HCT116 (cell line): ENCODE data around the gene ABCC8. TPM values are rescaled to one million over a fixed set of nuclear protein-coding genes. Genes with fewer than 3 reads are reported as not detected.

Experiments
- ATAC-seq: fragments of 200-7000 bp; cut with Tn5 transposase; 2 replicates; pipeline ENCODE4 v1.9.1; 2020; ENCODE audit warnings: mild to moderate bottlenecking, moderate library complexity
- BruUV-seq: library from RNA; stranded (reverse); fragments of 400-500 nt; replicated peaks from 2 replicates; lab custom pipeline; 2021; lab: Mats Ljungman, UMichigan
- CTCF ChIA-PET: fragments of 300-600 bp; sonication (Branson Sonifier 250); formaldehyde crosslinking; loops from one replicate; lab custom pipeline; 2021; ENCODE audit warnings: antibody characterized with exemption; lab: Charles Lee
- POLR2A ChIA-PET: fragments of 300-600, 350-600 bp; sonication (Branson Sonifier 250); formaldehyde crosslinking; loops from one replicate; lab custom pipeline; 2021; ENCODE audit warnings: antibody characterized with exemption; lab: Charles Lee
- RAD21 ChIA-PET, 2 experiments: fragments of 300-600 bp; sonication (Branson Sonifier 250); formaldehyde crosslinking; loops; one replicate each; lab custom pipeline; 2023; ENCODE audit warnings: low total read pairs in 2 of 2; ENCODE audit not compliant: uncharacterized antibody in 2 of 2, unreplicated experiment in 2 of 2, low non-redundant PET in 1 of 2; lab: Charles Lee
- DNase-seq: peaks from one replicate; pipeline ENCODE4 v3.0.0-alpha.2; 2010; ENCODE audit warnings: low read depth, low spot score
- H2AFZ ChIP-seq: fragments of 200-600 bp; shearing (Covaris generic), sonication (generic); 2 replicates; pipeline ENCODE4 v1.6.1; 2017; ENCODE audit warnings: low read depth, mixed run types, mixed read lengths, antibody characterized with exemption, low read length; ENCODE audit not compliant: poor library complexity, severe bottlenecking
- H3K27ac ChIP-seq: 2 replicates; pipeline ENCODE4 v1.5.1; 2012; ENCODE audit warnings: low read depth, low read length
- H3K27me3 ChIP-seq: fragments of 200-600 bp; sonication (generic); 2 replicates; pipeline ENCODE4 v1.6.1; 2016; ENCODE audit warnings: mixed run types, low read length, mixed read lengths; ENCODE audit not compliant: insufficient read depth
- H3K36me3 ChIP-seq, 2 experiments: fragments of 200-500 bp in 1 of 2; fragments of 200-600 bp in 1 of 2; sonication (Bioruptor generic) in 1 of 2; sonication (generic) in 1 of 2; 2 replicates each; pipeline versions ENCODE4 v1.5.1 to v1.6.1; 2014 to 2016; ENCODE audit warnings: low read length in 2 of 2, inconsistent platforms in 1 of 2, mixed read lengths in 1 of 2, mixed run types in 1 of 2; ENCODE audit not compliant: insufficient read depth in 2 of 2, control insufficient read depth in 1 of 2
- H3K4me1 ChIP-seq, 2 experiments: fragments of 200-600 bp in 1 of 2; sonication (generic) in 1 of 2; 2 replicates each; pipeline versions ENCODE4 v1.5.1 to v1.6.1; 2012 to 2017; ENCODE audit warnings: low read length in 2 of 2, inconsistent platforms in 1 of 2, mild to moderate bottlenecking in 1 of 2, mixed read lengths in 1 of 2, mixed run types in 1 of 2, moderate library complexity in 1 of 2; ENCODE audit not compliant: insufficient read depth in 2 of 2, control insufficient read depth in 1 of 2
- H3K4me2 ChIP-seq: fragments of 200-600 bp; sonication (generic); 2 replicates; pipeline ENCODE4 v1.6.1; 2017; ENCODE audit warnings: mixed run types, low read length, mixed read lengths
- H3K4me3 ChIP-seq, 2 experiments: fragments of 200-600 bp in 1 of 2; sonication (generic) in 1 of 2; replicated peaks in 1 of 2; 2 replicates each; pipeline ENCODE4 v1.5.1; 2011 to 2016; ENCODE audit warnings: low read length in 2 of 2, control low read depth in 1 of 2, low read depth in 1 of 2, mild to moderate bottlenecking in 1 of 2, mixed read lengths in 1 of 2, mixed run types in 1 of 2
- H3K79me2 ChIP-seq: fragments of 200-600 bp; sonication (generic); 2 replicates; pipeline ENCODE4 v1.6.1; 2017; ENCODE audit warnings: mild to moderate bottlenecking, mixed run types, low read length, moderate library complexity, mixed read lengths; ENCODE audit not compliant: insufficient read depth
- H3K9ac ChIP-seq: fragments of 200-600 bp; sonication (generic); 2 replicates; pipeline ENCODE4 v1.6.1; 2016; ENCODE audit warnings: low read length, mixed read lengths
- H3K9me2 ChIP-seq: fragments of 200-600 bp; sonication (generic), shearing (Covaris generic); 2 replicates; pipeline ENCODE4 v1.6.1; 2017; ENCODE audit warnings: mixed run types, mild to moderate bottlenecking, moderate library complexity; ENCODE audit not compliant: insufficient read depth
- H3K9me3 ChIP-seq, 2 experiments: fragments of 200-500 bp in 1 of 2; fragments of 200-600 bp in 1 of 2; sonication (Bioruptor generic) in 1 of 2; sonication (generic) in 1 of 2; 2 replicates each; pipeline ENCODE4 v1.6.1; 2014 to 2017; ENCODE audit warnings: low read length in 2 of 2, mixed read lengths in 2 of 2, inconsistent platforms in 1 of 2, low read depth in 1 of 2, mild to moderate bottlenecking in 1 of 2, mixed run types in 1 of 2, moderate library complexity in 1 of 2; ENCODE audit not compliant: control insufficient read depth in 1 of 2, insufficient read depth in 1 of 2
- H4K20me1 ChIP-seq: fragments of 200-600 bp; sonication (generic), shearing (Covaris generic); 2 replicates; pipeline ENCODE4 v1.6.1; 2017; ENCODE audit warnings: mixed run types, mild to moderate bottlenecking, moderate library complexity; ENCODE audit not compliant: insufficient read depth
- EGR1 ChIP-seq: IDR thresholded peaks from 2 replicates; pipeline ENCODE4 v1.6.1; 2012; ENCODE audit warnings: low read depth
- ELF1 ChIP-seq: IDR thresholded peaks from 2 replicates; pipeline ENCODE4 v1.6.1; 2012; ENCODE audit warnings: low read depth, borderline replicate concordance
- EZH2 ChIP-seq: fragments of 200-600 bp; sonication (generic); IDR thresholded peaks from 2 replicates; pipeline ENCODE4 v1.6.1; 2017; ENCODE audit warnings: antibody characterized with exemption, mixed run types
- JUND ChIP-seq: IDR thresholded peaks from 2 replicates; pipeline ENCODE4 v1.6.1; 2012
- SRF ChIP-seq: IDR thresholded peaks from 2 replicates; pipeline ENCODE4 v1.6.1; 2012; ENCODE audit warnings: low read depth
- TCF7L2 ChIP-seq: IDR thresholded peaks from 2 replicates; pipeline ENCODE4 v1.7.0; 2011; ENCODE audit warnings: borderline replicate concordance, inconsistent platforms; ENCODE audit not compliant: insufficient read depth, insufficient read length; ENCODE audit errors: extremely low read depth
- ZNF274 ChIP-seq: fragments of 200-500 bp; sonication (Bioruptor generic); IDR thresholded peaks from 2 replicates; pipeline ENCODE4 v1.6.1; 2014; ENCODE audit warnings: mild to moderate bottlenecking, low read depth, low read length, inconsistent platforms
- intact Hi-C: fragments of 100-400 bp; cut with micrococcal nuclease; formaldehyde crosslinking; loops from 2 replicates; pipeline ENCODE4 v1.10.0; 2022
- total RNA-seq: library from RNA; stranded (reverse); gene quantifications from one replicate; pipeline ENCODE4 v1.2.1, GENCODE V29; 2021; ENCODE audit not compliant: unreplicated experiment
- TF ChIP-seq, protein P1 (sequence below): IDR thresholded peaks from 2 replicates; pipeline ENCODE4 v1.6.1; 2012
- TF ChIP-seq, protein P2 (sequence below), 3 experiments: fragments of 200-600 bp in 1 of 3; sonication (generic) in 1 of 3; IDR thresholded peaks in 2 of 3; conservative IDR thresholded peaks in 1 of 3; 2 replicates each; pipeline ENCODE4 v1.5.1; 2012 to 2017; ENCODE audit warnings: low read depth in 2 of 3, low read length in 2 of 3, antibody characterized with exemption in 1 of 3, borderline replicate concordance in 1 of 3, control low read depth in 1 of 3, mild to moderate bottlenecking in 1 of 3, mixed read lengths in 1 of 3, mixed run types in 1 of 3, moderate library complexity in 1 of 3; ENCODE audit not compliant: insufficient read depth in 1 of 3

The ABCC8 gene
- total RNA-seq, 1 experiment from 2014 or later: 0.39 TPM

DNA sequence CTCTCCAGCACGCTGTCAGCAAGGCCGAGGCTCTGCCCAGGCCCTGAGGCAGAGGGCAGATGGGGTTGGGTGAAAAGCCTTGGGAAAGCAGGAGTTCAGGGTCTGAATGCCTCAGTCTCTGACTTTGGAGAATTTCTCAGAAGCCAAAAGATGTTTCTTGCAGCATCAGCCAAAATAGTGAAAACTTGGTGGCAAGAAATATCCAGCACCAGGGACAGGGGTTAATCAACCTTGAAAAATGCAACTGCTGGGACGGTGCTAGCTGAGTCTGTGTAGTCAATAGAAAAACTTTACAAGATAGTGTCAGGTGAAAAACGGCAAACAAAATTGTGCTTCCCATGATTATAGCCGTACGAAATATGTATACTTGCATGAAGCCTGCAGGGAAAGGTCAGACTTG is 1.4 kb upstream of the ABCC8 start:
- no peak overlapping the region for H2AFZ ChIP-seq
- no peak for DNase-seq
- ChIA-PET RAD21 (no interaction called here), POLR2A (no interaction called here), CTCF (no interaction called here)
- H3K4me2 ChIP-seq: no peak overlapping the region
- no peak overlapping the region for H3K27ac ChIP-seq
- intact Hi-C loops: no loop called here
- H3K4me1 ChIP-seq: peaks cover 2 to 18% of the 10 kb centered on the region in 2 experiments; a peak in 3 of 4 replicates
- ATAC-seq: no peak
- H3K4me3 ChIP-seq: no peak overlapping the region
- no peaks in the 10 kb centered on the region for H3K27me3 ChIP-seq
- BruUV-seq: no TSS peak
- no peak for TF ChIP-seq EZH2
- no peak for TF ChIP-seq JUND
- TF ChIP-seq, protein P1, sequence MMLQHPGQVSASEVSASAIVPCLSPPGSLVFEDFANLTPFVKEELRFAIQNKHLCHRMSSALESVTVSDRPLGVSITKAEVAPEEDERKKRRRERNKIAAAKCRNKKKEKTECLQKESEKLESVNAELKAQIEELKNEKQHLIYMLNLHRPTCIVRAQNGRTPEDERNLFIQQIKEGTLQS: no peak
- no peak for TF ChIP-seq EGR1
- no peaks in the 10 kb centered on the region for H4K20me1 ChIP-seq
- H3K9ac ChIP-seq: no peak overlapping the region
- H3K9me2 ChIP-seq: no peaks in the 10 kb centered on the region
- H3K9me3 ChIP-seq: no peaks in the 10 kb centered on the region
- H3K36me3 ChIP-seq: no peaks in the 10 kb centered on the region
- H3K79me2 ChIP-seq: no peaks in the 10 kb centered on the region

DNA sequence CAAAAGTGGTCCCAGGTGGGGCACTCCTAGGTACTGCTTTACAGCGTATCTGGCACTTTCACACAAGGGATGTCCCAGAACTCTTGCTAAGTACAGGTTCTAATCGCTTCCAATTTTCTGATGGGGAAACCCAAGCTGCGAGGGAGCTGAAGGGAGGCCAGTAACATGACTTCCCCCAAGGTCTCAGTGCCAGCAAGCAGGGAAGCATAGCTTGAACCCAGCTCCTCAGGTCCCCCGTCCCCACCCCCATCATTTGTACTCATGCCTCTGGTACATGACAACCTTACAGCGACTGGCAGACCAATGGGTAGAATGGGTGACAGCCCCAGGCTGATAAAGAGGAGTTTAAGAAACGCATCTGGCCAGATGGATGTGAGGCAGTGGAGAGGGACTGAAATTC is 716 bp upstream of the ABCC8 start:
- no TSS peak for BruUV-seq
- intact Hi-C loops: no loop called here
- peaks cover 5 to 20% of the 10 kb centered on the region in 2 experiments; a peak in 3 of 4 replicates for H3K4me1 ChIP-seq
- no peak overlapping the region for H3K27ac ChIP-seq
- no peaks in the 10 kb centered on the region for H3K9me3 ChIP-seq
- no peaks in the 10 kb centered on the region for H3K9me2 ChIP-seq
- H3K36me3 ChIP-seq: no peaks in the 10 kb centered on the region
- DNase-seq: no peak
- no peaks in the 10 kb centered on the region for H3K27me3 ChIP-seq
- ChIA-PET POLR2A (no interaction called here), CTCF (no interaction called here), RAD21 (no interaction called here)
- H3K79me2 ChIP-seq: no peaks in the 10 kb centered on the region
- H4K20me1 ChIP-seq: no peaks in the 10 kb centered on the region
- no peak overlapping the region for H3K4me3 ChIP-seq
- H2AFZ ChIP-seq: no peak overlapping the region
- H3K4me2 ChIP-seq: no peak overlapping the region
- no peak overlapping the region for H3K9ac ChIP-seq
- ATAC-seq: no peak
- TF ChIP-seq SRF (no peak), TCF7L2 (no peak), ELF1 (no peak), ZNF274 (no peak), EGR1 (no peak), EZH2 (no peak)
- TF ChIP-seq, protein P2, sequence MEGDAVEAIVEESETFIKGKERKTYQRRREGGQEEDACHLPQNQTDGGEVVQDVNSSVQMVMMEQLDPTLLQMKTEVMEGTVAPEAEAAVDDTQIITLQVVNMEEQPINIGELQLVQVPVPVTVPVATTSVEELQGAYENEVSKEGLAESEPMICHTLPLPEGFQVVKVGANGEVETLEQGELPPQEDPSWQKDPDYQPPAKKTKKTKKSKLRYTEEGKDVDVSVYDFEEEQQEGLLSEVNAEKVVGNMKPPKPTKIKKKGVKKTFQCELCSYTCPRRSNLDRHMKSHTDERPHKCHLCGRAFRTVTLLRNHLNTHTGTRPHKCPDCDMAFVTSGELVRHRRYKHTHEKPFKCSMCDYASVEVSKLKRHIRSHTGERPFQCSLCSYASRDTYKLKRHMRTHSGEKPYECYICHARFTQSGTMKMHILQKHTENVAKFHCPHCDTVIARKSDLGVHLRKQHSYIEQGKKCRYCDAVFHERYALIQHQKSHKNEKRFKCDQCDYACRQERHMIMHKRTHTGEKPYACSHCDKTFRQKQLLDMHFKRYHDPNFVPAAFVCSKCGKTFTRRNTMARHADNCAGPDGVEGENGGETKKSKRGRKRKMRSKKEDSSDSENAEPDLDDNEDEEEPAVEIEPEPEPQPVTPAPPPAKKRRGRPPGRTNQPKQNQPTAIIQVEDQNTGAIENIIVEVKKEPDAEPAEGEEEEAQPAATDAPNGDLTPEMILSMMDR (IDR thresholded peaks at IDR 0.05 in 2 of 3, conservative IDR thresholded peaks at IDR 0.05 in 1 of 3; ENCODE audit: borderline replicate concordance in 1 of 3, insufficient read depth in 1 of 3, low read depth in 2 of 3, low read length in 2 of 3): no peak
- TF ChIP-seq, protein P1: no peak
